HEK293 (cell line): ENCODE data around the gene APOBR.

ENCODE experiments used
- CTCF ChIA-PET: fragments of 350-600 bp; formaldehyde crosslinking; extraction: SDS; loops from one replicate; lab custom pipeline; 2021; ENCODE audit warnings: antibody characterized with exemption; lab: Yijun Ruan, JAX
- POLR2A ChIA-PET: fragments of 300-600 bp; formaldehyde crosslinking; extraction: SDS; loops from one replicate; lab custom pipeline; 2020; ENCODE audit warnings: antibody characterized with exemption, inconsistent platforms; lab: Yijun Ruan, JAX
- H3K27ac ChIP-seq: fragments of 200-500 bp; sonication (Bioruptor generic); 2 replicates; pipeline ENCODE4 v1.5.1; 2014; ENCODE audit warnings: low read depth, low read length, control low read depth, inconsistent platforms; ENCODE audit errors: extremely low read depth
- H3K36me3 ChIP-seq, 2 experiments: fragments of 200-500 bp in 1 of 2; sonication (Bioruptor generic) in 1 of 2; 1 replicate in 1 of 2; 2 replicates in 1 of 2; pipeline ENCODE4 v1.5.1; 2014 to 2017; ENCODE audit warnings: inconsistent platforms in 2 of 2, low read length in 2 of 2; ENCODE audit not compliant: control insufficient read depth in 2 of 2, insufficient read depth in 1 of 2
- H3K4me1 ChIP-seq: fragments of 200-500 bp; sonication (Bioruptor generic); 2 replicates; pipeline ENCODE4 v1.5.1; 2014; ENCODE audit warnings: mild to moderate bottlenecking, low read length, inconsistent platforms; ENCODE audit not compliant: control insufficient read depth, insufficient read depth
- H3K4me3 ChIP-seq: 2 replicates; pipeline ENCODE4 v1.5.1; 2011; ENCODE audit warnings: low read depth, mild to moderate bottlenecking, control low read depth, low read length, moderate library complexity
- H3K9me3 ChIP-seq: fragments of 200-500 bp; sonication (Bioruptor generic); 2 replicates; pipeline ENCODE4 v1.5.1; 2014; ENCODE audit warnings: low read depth, low read length, inconsistent platforms; ENCODE audit not compliant: control insufficient read depth, insufficient read depth
- GLIS1 ChIP-seq: fragments of 450-650 bp; formaldehyde crosslinking; IDR thresholded peaks from 2 replicates; pipeline ENCODE4 v1.5.1; 2016; ENCODE audit warnings: missing biosample characterization, missing genetic modification characterization
- HOXA7 ChIP-seq: sonication (generic); formaldehyde crosslinking; IDR thresholded peaks from 2 replicates; pipeline ENCODE4 v1.8.1; 2022; ENCODE audit warnings: missing genetic modification reagents, borderline replicate concordance
- ZFHX2 ChIP-seq: fragments of 450-650 bp; formaldehyde crosslinking; conservative IDR thresholded peaks from 2 replicates; pipeline ENCODE4 v1.5.1; 2016; ENCODE audit warnings: missing biosample characterization, missing genetic modification characterization
- ZNF473 ChIP-seq: fragments of 450-650 bp; formaldehyde crosslinking; IDR thresholded peaks from 2 replicates; pipeline ENCODE4 v1.5.1; 2017; ENCODE audit warnings: missing biosample characterization, missing genetic modification characterization
- ZNF514 ChIP-seq: fragments of 450-650 bp; formaldehyde crosslinking; IDR thresholded peaks from 2 replicates; pipeline ENCODE4 v1.5.1; 2016; ENCODE audit warnings: missing biosample characterization, missing genetic modification characterization
- ZNF530 ChIP-seq: fragments of 450-650 bp; formaldehyde crosslinking; IDR thresholded peaks from 2 replicates; pipeline ENCODE4 v1.5.1; 2016; ENCODE audit warnings: low read depth, missing biosample characterization, missing genetic modification characterization
- ZNF560 ChIP-seq: fragments of 450-650 bp; formaldehyde crosslinking; IDR thresholded peaks from 2 replicates; pipeline ENCODE4 v1.5.1; 2017; ENCODE audit warnings: missing biosample characterization, missing genetic modification characterization, borderline replicate concordance
- ZNF610 ChIP-seq: fragments of 450-650 bp; formaldehyde crosslinking; IDR thresholded peaks from 2 replicates; pipeline ENCODE4 v1.5.1; 2016; ENCODE audit warnings: missing biosample characterization, missing genetic modification characterization, borderline replicate concordance
- ZNF626 ChIP-seq: fragments of 450-650 bp; sonication (Bioruptor Pico); formaldehyde crosslinking; IDR thresholded peaks from 2 replicates; pipeline ENCODE4 v1.5.1; 2018; ENCODE audit warnings: missing biosample characterization, missing genetic modification characterization, inconsistent platforms
- ZNF670 ChIP-seq: fragments of 450-650 bp; formaldehyde crosslinking; IDR thresholded peaks from 2 replicates; pipeline ENCODE4 v1.5.1; 2016; ENCODE audit warnings: missing biosample characterization, missing genetic modification characterization, low read depth
- ZNF76 ChIP-seq: fragments of 450-650 bp; formaldehyde crosslinking; IDR thresholded peaks from 2 replicates; pipeline ENCODE4; 2016; ENCODE audit warnings: low read depth, missing biosample characterization, missing genetic modification characterization, borderline replicate concordance
- TF ChIP-seq, protein P1 (sequence below): fragments of 450-650 bp; formaldehyde crosslinking; IDR thresholded peaks from 2 replicates; pipeline ENCODE4 v1.5.1; 2016; ENCODE audit warnings: missing biosample characterization, missing genetic modification characterization
- TF ChIP-seq, protein P2 (sequence below): fragments of 450-650 bp; formaldehyde crosslinking; IDR thresholded peaks from 2 replicates; pipeline ENCODE4 v1.5.1; 2017; ENCODE audit warnings: missing biosample characterization, missing genetic modification characterization
- TF ChIP-seq, protein P3 (sequence below): fragments of 450-650 bp; formaldehyde crosslinking; IDR thresholded peaks from 2 replicates; pipeline ENCODE4 v1.5.1; 2016; ENCODE audit warnings: missing biosample characterization, missing genetic modification characterization
- TF ChIP-seq, protein P4 (sequence below): fragments of 450-650 bp; IDR thresholded peaks from 2 replicates; pipeline ENCODE4 v1.5.1; 2018; ENCODE audit warnings: missing biosample characterization, missing genetic modification characterization
- TF ChIP-seq, protein P5 (sequence below): fragments of 450-650 bp; formaldehyde crosslinking; IDR thresholded peaks from 2 replicates; pipeline ENCODE4 v1.5.1; 2016; ENCODE audit warnings: missing biosample characterization, missing genetic modification characterization
- TF ChIP-seq, protein P6 (sequence below): fragments of 450-650 bp; formaldehyde crosslinking; IDR thresholded peaks from 2 replicates; pipeline ENCODE4 v1.5.1; 2016; ENCODE audit warnings: missing biosample characterization, missing genetic modification characterization

Gene APOBR

DNA sequence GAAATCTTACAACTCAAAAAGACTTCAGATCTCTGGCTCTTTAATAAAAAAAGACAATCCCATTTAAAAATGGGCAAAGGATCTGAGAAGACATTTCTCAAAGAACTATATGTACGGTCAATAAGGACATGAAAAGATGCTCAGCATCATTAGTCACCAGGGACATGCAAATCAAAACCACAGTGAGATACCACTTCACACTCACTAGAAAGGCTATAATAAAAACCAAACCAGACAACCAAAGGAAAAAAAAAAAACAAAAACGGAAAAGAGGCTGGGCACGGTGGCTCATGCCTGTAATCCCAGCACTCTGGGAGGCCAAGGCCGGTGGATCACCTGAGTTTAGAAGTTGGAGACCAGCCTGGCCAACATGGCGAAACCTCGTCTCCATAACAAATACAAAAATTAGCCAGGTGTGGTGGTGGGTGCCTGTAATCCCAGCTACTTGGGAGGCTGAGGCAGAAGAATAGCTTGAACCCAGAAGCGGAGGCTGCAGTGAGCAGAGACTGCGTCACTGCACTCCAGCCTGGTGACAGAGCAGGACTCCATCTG is 20.7 kb upstream of the APOBR start (continued):
- TF ChIP-seq, protein P1, sequence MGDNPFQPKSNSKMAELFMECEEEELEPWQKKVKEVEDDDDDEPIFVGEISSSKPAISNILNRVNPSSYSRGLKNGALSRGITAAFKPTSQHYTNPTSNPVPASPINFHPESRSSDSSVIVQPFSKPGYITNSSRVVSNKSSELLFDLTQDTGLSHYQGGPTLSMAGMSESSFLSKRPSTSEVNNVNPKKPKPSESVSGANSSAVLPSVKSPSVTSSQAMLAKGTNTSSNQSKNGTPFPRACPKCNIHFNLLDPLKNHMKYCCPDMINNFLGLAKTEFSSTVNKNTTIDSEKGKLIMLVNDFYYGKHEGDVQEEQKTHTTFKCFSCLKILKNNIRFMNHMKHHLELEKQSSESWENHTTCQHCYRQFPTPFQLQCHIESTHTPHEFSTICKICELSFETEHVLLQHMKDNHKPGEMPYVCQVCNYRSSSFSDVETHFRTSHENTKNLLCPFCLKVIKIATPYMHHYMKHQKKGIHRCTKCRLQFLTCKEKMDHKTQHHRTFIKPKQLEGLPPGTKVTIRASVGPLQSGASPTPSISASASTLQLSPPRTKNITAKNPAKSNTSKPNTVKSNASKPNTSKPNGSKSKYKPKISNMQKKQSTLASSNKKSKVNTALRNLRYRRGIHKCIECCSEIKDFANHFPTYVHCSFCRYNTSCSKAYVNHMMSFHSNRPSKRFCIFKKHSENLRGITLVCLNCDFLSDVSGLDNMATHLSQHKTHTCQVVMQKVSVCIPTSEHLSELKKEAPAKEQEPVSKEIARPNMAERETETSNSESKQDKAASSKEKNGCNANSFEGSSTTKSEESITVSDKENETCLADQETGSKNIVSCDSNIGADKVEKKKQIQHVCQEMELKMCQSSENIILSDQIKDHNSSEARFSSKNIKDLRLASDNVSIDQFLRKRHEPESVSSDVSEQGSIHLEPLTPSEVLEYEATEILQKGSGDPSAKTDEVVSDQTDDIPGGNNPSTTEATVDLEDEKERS (tag by site-specific recombination): no peak
- no peak for TF ChIP-seq ZNF626
- TF ChIP-seq, all 188 proteins: peak for 0

DNA sequence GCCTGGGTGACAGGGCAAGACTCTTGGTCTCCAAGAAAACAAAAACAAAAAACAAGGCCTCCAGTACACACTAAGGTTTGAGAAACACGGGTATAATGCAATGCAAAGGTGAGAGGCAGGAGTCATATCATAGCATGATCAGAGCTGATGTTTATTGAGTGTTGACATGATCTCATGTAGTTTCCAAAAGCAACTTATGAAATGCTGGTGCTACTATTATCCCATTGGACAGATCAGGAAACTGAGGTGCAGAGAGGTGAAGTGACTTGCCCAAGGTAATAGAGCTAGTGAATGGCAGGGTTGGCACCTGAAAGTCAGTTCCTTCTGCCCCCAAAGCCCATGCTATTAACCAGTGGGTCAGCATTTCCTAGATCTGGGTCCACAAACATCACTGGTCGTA is 19.2 kb upstream of the APOBR start:
- TF ChIP-seq ZFHX2 (tag by site-specific recombination): no peak
- TF ChIP-seq ZNF473: no peak
- TF ChIP-seq ZNF670 (tag by site-specific recombination): no peak
- no peak for TF ChIP-seq ZNF514
- TF ChIP-seq ZNF560 (tag by site-specific recombination): no peak
- TF ChIP-seq, protein P2, sequence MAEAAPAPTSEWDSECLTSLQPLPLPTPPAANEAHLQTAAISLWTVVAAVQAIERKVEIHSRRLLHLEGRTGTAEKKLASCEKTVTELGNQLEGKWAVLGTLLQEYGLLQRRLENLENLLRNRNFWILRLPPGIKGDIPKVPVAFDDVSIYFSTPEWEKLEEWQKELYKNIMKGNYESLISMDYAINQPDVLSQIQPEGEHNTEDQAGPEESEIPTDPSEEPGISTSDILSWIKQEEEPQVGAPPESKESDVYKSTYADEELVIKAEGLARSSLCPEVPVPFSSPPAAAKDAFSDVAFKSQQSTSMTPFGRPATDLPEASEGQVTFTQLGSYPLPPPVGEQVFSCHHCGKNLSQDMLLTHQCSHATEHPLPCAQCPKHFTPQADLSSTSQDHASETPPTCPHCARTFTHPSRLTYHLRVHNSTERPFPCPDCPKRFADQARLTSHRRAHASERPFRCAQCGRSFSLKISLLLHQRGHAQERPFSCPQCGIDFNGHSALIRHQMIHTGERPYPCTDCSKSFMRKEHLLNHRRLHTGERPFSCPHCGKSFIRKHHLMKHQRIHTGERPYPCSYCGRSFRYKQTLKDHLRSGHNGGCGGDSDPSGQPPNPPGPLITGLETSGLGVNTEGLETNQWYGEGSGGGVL (tag by site-specific recombination): no peak
- TF ChIP-seq, protein P3, sequence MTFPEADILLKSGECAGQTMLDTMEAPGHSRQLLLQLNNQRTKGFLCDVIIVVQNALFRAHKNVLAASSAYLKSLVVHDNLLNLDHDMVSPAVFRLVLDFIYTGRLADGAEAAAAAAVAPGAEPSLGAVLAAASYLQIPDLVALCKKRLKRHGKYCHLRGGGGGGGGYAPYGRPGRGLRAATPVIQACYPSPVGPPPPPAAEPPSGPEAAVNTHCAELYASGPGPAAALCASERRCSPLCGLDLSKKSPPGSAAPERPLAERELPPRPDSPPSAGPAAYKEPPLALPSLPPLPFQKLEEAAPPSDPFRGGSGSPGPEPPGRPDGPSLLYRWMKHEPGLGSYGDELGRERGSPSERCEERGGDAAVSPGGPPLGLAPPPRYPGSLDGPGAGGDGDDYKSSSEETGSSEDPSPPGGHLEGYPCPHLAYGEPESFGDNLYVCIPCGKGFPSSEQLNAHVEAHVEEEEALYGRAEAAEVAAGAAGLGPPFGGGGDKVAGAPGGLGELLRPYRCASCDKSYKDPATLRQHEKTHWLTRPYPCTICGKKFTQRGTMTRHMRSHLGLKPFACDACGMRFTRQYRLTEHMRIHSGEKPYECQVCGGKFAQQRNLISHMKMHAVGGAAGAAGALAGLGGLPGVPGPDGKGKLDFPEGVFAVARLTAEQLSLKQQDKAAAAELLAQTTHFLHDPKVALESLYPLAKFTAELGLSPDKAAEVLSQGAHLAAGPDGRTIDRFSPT (tag by site-specific recombination): no peak
- TF ChIP-seq, protein P4, sequence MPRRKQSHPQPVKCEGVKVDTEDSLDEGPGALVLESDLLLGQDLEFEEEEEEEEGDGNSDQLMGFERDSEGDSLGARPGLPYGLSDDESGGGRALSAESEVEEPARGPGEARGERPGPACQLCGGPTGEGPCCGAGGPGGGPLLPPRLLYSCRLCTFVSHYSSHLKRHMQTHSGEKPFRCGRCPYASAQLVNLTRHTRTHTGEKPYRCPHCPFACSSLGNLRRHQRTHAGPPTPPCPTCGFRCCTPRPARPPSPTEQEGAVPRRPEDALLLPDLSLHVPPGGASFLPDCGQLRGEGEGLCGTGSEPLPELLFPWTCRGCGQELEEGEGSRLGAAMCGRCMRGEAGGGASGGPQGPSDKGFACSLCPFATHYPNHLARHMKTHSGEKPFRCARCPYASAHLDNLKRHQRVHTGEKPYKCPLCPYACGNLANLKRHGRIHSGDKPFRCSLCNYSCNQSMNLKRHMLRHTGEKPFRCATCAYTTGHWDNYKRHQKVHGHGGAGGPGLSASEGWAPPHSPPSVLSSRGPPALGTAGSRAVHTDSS (tag by site-specific recombination): no peak
- TF ChIP-seq, protein P5, sequence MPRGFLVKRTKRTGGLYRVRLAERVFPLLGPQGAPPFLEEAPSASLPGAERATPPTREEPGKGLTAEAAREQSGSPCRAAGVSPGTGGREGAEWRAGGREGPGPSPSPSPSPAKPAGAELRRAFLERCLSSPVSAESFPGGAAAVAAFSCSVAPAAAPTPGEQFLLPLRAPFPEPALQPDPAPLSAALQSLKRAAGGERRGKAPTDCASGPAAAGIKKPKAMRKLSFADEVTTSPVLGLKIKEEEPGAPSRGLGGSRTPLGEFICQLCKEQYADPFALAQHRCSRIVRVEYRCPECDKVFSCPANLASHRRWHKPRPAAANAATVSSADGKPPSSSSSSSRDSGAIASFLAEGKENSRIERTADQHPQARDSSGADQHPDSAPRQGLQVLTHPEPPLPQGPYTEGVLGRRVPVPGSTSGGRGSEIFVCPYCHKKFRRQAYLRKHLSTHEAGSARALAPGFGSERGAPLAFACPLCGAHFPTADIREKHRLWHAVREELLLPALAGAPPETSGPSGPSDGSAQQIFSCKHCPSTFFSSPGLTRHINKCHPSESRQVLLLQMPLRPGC (tag by site-specific recombination): no peak
- TF ChIP-seq, protein P6, sequence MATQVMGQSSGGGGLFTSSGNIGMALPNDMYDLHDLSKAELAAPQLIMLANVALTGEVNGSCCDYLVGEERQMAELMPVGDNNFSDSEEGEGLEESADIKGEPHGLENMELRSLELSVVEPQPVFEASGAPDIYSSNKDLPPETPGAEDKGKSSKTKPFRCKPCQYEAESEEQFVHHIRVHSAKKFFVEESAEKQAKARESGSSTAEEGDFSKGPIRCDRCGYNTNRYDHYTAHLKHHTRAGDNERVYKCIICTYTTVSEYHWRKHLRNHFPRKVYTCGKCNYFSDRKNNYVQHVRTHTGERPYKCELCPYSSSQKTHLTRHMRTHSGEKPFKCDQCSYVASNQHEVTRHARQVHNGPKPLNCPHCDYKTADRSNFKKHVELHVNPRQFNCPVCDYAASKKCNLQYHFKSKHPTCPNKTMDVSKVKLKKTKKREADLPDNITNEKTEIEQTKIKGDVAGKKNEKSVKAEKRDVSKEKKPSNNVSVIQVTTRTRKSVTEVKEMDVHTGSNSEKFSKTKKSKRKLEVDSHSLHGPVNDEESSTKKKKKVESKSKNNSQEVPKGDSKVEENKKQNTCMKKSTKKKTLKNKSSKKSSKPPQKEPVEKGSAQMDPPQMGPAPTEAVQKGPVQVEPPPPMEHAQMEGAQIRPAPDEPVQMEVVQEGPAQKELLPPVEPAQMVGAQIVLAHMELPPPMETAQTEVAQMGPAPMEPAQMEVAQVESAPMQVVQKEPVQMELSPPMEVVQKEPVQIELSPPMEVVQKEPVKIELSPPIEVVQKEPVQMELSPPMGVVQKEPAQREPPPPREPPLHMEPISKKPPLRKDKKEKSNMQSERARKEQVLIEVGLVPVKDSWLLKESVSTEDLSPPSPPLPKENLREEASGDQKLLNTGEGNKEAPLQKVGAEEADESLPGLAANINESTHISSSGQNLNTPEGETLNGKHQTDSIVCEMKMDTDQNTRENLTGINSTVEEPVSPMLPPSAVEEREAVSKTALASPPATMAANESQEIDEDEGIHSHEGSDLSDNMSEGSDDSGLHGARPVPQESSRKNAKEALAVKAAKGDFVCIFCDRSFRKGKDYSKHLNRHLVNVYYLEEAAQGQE (tag by site-specific recombination): no peak
- no peak for TF ChIP-seq ZNF530 (tag by site-specific recombination)
- no peak for TF ChIP-seq ZNF76
- TF ChIP-seq GLIS1 (tag by site-specific recombination): no peak
- TF ChIP-seq HOXA7 (CRISPR knock-in tag): no peak
- TF ChIP-seq ZNF610 (tag by site-specific recombination): no peak
- Histone ChIP-seq H3K9me3 (no peaks in the 10 kb centered on the region), H3K27ac (no peak overlapping the region), H3K36me3 (peaks cover 0 to 29% of the 10 kb centered on the region in 2 experiments; a peak in 2 of 3 replicates), H3K4me1 (no peaks in the 10 kb centered on the region), H3K4me3 (no peak overlapping the region)
- POLR2A ChIA-PET: no interaction called here
- CTCF ChIA-PET: no interaction called here
